ENCODE measurements around the gene MAP3K14.

The MAP3K14 gene

DNA sequence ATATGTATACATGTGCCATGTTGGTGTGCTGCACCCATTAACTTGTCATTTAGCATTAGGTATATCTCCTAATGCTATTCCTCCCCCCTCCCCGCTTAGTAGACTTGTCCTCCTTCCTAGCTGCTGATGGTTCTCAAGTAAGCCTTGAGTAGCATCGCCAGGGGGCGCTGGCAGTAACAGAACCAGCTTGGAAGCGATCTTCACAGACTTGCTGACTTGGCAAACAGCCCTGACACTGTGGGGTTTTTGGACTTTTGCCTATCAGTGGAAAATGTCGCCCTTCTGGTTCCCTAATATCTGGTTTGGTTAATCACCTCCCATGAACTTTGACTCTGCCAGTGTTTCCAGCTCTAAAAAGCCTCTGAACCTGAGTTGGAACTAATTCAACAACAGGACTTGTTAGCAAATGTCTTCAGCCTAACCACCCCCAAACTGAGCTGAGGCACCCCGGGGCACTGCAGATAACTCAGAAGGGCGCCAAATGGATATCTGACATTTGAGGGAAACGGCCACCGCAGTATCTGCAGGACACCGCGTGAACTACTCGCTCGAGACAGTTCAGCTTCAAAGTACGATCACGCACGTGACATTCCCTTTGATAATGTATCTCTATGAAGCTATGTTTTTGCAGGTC, 39.5 kb downstream of the MAP3K14 start:
- peak; percentile 91 for DNase-seq

DNA sequence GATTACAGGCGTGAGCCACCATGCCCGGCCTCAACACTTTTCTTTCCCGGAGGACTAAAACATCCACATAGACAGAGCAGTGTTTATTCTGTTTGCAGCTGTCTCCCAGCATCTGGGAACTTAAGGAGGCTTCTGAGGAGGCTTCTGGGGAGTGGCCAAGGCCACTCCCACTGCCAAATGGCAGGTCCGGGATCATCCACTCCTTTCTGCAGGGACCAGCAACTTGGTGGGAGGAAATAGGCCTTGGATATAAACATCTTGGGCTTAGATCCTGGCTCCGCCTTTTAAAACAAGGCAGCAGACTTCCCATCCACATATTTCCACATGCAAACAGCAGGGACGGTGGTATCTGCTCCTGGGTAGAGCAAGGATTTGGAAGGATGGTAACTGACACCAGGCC, 40.8 kb downstream of the MAP3K14 start:
- no peak for DNase-seq

- DNase-seq: no peak
These were observed 42.8 kb downstream of the MAP3K14 start for GRCh38 chr17:45274033-45274432.

DNA sequence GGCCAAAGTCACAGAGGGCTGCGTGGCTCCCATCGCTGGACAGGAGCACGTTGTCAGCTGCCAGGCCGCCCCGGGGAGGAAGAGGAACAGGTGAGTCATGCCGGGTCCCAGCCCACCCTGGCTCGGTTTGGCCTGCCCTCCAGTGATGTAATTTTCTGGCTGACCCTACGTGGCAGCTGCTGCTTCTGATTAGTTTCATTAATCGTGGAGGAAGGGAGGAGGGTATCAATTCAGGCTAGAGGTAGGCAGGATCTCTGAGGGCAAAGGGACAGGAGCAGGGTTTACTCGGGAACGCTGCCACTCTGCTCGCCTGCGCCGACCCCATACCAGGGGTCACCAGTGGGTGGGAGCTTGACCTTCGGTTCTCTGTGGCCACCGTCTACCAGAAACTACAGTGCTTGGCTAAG, 43.3 kb downstream of the MAP3K14 start:
- DNase-seq: no peak

- DNase-seq: no peak
These were observed 45.2 kb downstream of the MAP3K14 start for GRCh38 chr17:45271603-45272002.

- no peak for DNase-seq
These were observed 45.9 kb downstream of the MAP3K14 start for GRCh38 chr17:45270828-45271418.

DNA sequence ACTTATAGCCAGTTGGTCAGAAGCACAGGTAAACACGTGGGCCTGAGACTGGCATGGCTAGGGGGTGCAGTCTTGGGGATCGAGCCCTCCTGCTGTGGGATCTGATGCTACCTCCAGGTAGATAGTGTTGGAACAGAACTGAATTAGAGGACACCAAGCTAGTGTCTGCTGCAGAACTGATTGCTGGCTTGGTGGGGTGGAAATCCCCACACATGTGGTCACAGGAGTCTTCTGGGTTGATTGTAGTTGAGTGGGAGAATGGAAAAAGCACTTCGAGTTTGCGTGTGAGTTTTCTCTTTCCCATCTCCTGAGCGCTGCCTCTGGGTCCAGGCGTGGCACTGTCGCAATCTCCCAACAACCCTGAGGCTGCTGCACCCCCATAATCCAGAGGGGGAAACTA, 46.9 kb downstream of the MAP3K14 start:
- no peak for DNase-seq

- DNase-seq: no peak
These were observed 49.3 kb downstream of the MAP3K14 start for GRCh38 chr17:45267436-45268055.

DNA sequence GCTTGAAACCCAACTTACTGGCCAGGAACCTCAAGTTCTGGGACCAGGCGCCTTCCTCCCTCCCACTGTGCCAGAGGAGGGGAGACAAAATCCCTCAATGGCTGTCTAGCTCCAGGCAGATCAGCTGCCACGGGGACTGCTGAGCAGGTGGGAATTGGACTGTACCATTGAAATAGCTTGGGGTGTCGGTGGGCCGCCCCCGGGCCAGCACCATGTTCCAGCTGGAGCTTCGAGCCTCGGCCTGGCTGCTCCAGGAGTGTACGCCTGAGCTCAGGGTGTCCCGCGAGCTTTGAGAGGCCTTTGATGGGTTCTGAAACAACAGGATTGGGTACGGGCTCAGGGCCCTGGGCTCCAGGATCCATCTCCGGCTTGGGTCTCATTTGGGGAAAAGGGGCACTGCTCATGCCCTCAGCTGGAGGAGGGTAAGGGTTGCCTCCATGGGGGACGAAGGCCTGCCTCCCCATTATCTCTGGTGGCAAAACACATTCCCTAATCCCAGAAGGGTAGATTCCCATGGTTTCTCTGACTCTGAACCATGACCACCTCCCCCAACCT, 50.4 kb downstream of the MAP3K14 start:
- no peak for DNase-seq

DNA sequence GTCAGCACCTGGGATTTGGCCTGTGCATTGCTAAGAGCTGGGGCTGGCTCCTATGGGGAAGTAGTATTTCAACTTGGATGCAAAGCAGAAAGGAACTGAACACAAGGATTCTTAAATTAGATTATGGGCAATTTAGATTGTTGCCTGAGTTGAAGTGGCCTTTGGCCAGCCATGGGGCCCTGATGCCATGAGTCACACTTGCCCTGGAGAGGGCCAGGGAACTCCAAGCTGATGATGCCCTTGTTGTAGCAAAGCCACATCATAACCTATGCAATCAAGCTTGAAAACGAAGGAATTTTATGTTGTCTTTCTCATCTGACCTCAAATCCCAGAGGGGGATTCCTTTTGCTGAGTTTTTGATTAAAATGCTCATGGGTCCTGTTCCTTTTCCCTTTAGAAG, 51.0 kb downstream of the MAP3K14 start:
- no peak for DNase-seq

GRCh38 chr17:45264988-45265387, 51.8 kb downstream of the MAP3K14 start:
- DNase-seq: no peak

DNA sequence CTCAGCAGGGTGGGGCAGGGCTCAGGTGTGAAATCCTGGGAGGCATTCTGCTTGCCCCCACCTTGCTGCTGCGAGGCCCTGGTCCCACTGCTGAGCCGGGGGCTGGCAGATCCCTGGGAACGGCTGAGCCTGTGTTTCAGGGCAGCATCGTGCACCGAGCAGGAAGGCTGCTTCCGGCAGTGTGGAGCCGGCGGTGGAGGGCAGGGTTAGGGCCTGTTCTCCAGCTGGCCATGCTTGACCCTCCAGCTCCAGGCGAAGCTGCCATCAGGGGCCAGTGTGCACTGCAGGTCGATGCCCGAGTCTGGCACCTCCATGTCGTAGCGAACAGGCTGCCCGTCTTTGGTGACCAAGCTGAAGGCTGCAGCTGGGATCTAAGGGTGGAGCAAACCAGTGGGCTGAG, 52.4 kb downstream of the MAP3K14 start:
- DNase-seq: no peak

DNA sequence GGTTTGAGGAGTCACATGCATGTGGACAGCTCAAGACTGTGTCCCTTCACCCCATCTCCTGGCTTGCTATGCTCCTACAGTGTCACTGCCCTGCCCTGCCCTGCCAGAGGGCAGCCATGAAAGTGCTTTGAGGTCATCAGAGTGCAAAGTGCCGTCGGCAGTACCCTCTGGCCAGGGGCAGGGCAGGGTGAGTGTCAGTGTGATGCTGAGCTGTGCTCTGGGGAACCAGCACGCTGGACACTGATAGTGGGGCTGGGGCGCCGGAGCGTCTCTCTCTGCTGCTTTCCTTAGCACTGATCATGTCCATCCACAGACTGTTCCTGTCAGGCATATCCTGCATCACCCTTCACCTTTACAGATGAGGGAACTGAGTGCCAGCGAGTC, 53.4 kb downstream of the MAP3K14 start:
- DNase-seq: no peak

DNA sequence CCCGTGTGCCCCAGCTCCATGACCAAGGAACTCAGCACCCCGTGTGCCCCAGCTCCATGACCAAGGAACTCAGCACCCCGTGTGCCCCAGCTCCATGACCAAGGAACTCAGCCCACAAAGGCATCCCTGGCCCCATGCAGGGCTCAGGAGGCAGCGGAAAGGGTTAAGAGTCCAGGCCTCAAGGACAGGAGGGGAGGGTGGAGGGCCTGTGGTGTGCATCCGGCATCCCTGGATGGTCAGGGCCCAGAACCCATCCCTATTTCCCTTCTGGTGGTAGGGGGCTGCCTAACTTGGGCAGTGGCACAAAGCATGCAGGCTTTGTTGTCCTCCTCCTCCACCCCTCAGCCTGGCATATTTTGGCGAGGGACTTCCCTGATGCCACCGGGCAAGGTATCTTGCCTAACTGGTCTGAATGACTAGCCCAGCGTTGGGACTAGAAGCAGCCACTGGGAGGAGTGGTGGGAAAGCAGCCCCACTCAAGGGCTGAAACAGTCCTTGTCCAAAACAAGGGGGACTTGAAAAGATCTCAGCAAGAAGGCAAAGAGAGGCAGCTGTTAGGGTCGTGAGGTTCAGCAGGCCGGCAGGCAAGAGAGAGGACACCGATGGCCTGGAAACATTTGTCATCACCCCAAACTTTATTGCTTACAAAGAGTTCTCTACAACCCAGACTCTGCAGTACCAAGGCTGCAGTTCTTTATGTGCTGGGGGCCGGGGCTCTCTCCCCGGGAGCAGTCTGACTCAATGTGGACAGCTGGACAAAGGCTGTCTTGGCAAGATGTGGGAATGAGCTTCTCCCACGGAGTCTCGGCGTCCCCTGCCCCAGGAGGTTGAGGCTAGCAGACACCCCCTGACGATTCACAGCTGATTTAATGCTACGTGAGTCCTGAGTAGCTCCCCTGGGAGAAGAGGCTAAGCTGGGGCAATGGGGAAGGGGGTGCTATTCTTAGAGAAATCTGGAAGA, 54.0 kb downstream of the MAP3K14 start:
- no peak for DNase-seq

GRCh38 chr17:45261577-45262515, 55.0 kb downstream of the MAP3K14 start, which contains the start of gene SPATA32:
SPATA32 (minus strand) TSS chr17:45262094; CDS start chr17:45262016, 78 bp downstream.
- DNase-seq: no peak

DNA sequence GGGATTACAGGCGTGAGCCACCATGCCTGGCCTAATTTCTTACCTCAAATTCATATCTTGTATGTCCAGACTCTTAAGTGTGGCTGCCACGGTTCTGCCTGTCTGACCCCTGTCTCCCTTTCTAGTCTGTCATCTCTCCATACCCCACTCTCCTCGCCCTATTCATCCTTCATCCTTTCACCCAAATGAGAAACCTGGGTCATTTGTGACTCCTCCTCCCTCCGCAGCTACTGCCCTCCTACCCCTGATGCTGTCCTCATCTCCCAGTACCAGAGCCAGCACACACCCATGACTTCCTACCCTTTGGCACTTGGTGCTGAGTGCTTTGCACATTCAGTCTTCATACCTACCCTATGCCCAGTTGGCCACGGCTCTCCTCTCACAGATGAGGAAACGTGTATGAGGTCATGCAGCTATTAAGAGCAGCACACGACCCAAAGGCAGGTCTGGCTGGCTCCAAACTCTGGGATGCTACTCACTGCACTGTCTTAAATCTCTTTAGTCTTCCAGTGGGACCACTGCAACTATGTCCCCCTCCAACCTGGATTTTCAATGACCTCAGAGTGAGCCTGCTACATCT, 56.5 kb downstream of the MAP3K14 start:
- DNase-seq: no peak

- no peak for DNase-seq
These were observed 57.8 kb downstream of the MAP3K14 start for GRCh38 chr17:45258981-45259380.

DNA sequence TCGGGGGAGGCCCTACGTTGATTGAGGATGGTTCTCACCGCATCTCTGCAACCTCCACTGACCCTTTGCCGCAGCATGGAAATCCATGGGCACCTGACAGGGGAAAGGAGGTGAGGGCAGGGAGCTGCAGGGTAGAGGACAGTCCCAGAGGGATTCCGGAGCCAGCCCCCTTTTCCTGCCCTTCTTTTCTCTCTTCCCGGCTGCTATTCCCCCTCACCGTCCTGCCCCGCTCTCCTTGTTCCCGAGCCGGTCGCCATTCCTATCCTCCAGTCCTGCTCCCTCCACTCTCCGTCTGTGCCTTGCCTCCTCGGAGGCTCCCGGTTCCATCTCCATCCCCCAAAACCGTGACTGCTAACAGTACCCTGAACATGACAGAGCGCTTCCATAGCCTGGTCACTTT, 59.7 kb downstream of the MAP3K14 start:
- DNase-seq: no peak

GRCh38 chr17:45256114-45256966, 60.5 kb downstream of the MAP3K14 start:
- DNase-seq: no peak

DNA sequence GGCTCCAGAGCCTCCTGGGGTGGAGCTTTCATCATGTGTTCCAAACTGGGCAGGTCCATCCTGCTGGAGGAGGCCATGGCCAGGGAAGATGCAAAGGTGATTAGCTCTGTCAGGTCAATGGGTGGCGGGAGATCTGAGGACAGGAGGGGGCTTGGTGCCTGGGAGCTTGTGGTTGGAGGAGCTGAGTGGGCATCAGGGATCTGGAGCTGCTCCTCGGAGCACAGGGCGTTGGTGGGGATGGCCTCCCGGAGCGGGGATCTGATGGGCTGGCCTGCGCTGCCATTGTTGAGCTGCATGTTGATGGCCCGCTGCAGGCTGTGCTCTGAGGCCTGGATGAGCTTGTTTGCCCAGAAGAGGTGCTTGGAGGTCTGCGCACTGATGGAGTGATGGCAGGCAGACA, 61.5 kb downstream of the MAP3K14 start:
- no peak for DNase-seq

DNA sequence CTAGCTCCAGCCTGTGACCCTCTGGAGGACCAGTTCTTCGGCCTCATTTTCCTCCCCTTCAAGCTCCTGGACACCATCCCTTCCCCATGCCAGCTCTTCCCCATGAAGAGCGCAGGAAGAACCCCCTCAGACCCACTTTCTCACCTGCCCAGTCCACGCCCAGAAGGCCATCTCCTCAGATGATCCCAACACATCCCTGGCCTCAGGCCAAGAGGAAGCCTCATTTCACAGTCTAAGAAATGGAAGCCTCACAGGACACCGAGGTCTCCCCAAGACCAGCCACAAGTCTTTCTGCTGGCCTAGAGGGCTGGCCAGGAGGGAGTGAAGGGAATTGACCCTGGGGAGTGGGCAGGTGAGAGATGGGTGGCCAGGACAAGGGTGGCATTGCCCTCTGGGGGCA, 62.9 kb downstream of the MAP3K14 start:
- DNase-seq: no peak

Data from NCI-H1694 treated with DMSO at 0.1 percent for 48 hours (cell line).